Endothelial cell of hepatic sinusoid (primary cell): ENCODE results near the gene ZBTB32.

Experiments
- in situ Hi-C: cut with HindIII; loops from 2 replicates; pipeline ENCODE4 v1.10.0; 2017; ENCODE audit warnings: low sequenced_read_pairs

The ZBTB32 gene

DNA sequence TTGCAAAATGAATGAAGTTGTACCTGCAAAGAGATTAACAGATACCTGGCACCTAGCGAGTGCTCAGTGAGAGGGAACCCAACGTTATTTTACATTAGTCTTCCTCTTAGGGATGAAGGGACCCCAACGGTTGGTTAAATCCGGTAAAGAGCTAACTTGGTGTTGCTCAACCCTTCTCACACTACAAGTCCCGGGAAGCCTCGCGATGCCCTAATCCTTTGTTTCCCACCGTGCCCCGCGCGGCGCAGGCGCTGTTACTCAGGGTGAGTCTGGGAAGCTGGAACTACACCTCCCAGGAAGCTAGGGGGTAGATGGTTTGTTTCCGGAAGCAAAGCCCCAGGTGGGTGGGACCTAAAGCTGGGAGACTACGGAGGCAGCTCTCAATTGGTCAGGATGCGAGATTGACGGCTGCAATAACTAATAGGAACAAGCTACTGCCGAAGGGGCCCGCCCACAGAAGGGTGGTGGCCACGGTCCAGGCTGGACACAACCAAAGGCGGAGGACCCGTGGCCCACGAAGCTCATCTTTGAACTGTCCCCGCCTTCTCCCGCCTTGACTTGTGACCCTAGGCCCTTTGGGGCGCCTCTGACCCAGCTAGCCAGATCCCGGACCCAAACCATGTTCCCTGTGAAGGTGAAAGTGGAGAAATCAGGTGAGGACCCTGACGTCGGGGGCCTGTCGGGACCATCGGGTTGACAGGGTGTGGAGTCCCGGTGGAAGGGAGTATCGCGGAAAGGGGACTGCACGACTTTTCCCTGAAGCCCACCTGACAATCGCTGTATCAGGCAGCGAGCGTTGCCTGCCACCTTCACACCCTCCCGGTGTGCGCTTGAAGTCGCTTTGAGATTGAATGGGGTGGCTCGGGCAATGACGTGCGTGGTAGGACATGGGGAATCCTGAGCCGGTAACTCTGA is 44.0 kb downstream of the ZBTB32 start, which contains the start of gene LIN37:
Gene LIN37 (plus strand): TSS at position 471 of the 915 bp plus-strand sequence. CDS start 149 bp downstream, at position 620.
- in situ Hi-C loops, result no loop called here

DNA sequence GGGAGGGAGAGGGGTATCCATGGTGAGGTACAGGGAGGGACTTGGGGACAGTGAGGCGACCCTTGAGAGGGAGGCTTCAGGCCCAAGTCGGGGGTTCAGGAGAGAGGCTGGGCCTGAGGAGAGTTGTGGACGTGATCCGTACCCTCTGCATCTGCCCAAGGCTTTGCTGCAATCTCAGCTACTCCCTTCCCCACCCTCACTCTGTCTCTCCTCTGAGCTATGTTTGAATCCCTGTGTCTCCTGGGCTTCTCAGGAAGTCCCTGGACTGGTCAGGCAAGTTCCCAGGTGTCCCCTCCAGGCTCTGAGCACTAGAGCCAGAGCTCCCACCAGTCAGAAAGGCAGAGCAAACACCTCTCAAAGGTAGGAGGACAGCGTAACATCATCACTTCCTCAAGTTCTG is 45.8 kb downstream of the ZBTB32 start:
- in situ Hi-C loops, result no loop called here

DNA sequence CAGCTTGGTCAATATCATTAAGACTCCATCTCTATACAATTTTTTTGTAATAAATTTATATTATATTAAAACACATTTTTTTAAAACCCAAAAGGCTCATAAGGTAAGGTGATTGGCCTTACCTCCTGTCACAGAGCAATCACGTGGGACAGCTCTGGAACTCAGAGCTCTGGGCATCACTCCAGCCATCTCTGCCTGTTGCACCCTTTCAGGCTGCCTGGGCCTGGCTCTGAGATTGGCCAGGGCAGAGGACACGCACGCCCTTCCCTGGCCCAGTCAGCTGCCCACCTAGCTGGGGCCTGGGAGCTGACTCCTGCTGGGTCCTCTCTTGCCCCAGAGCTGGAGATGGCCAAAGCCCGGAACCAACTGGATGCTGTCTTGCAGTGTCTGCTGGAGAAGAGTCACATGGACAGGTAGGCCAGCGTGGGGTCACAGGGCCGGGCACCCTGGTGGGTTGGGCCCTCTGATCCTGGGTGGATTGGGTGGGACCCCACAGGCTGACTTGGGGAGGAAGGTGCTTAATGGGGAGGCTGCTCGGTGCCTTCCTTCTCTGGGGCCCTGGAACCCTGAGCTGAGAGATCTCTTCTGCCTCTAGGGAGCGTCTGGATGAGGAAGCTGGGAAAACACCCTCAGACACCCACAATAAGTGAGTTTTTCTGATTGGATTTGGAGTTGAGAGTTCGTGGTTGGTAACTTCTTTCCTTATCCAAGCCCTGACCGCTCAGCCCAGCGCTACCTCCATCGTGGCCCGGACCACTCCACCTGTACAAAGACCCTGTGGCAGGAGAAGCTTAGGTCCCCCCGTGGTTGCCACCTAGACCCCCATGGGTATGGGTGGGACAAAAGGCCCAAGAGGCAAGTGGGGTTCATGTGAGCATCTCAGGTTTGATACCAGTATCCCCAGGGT is 47.7 kb downstream of the ZBTB32 start:
- in situ Hi-C loops, result no loop called here

- in situ Hi-C loops, result no loop called here
Observed at GRCh38 chr19:35752746-35753350, 48.5 kb downstream of the ZBTB32 start.

DNA sequence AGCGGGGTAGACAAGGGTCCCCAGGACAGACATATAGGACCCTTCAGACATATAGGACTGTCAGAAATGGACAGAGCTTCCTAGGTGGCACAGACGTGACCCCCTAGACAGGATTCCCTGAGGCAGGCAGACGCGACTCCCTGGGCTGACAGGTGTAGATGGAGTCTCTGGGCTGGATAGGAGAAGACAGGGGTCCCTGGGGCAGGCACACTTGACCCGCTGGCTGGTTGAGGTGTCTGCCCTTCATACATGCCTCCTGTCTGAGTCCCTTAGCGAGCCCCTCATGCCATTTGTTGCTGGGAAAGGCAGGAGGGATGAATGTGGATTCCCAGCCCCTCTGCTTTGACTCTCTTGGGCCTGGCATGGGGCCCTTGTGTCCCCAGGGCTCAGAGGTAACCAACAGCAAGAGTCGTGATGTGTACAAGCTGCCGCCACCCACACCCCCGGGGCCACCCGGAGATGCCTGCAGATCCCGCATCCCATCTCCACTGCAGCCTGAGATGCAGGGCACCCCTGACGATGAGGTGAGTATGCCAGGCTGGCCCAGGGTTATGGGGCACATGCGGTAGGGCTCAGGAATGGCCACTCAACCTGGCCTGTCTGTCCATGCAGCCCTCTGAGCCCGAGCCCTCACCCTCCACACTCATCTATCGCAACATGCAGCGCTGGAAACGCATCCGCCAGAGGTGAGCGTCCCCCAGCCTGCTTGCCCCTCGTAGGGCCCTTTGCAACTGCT is 49.4 kb downstream of the ZBTB32 start:
- in situ Hi-C loops, result no loop called here

DNA sequence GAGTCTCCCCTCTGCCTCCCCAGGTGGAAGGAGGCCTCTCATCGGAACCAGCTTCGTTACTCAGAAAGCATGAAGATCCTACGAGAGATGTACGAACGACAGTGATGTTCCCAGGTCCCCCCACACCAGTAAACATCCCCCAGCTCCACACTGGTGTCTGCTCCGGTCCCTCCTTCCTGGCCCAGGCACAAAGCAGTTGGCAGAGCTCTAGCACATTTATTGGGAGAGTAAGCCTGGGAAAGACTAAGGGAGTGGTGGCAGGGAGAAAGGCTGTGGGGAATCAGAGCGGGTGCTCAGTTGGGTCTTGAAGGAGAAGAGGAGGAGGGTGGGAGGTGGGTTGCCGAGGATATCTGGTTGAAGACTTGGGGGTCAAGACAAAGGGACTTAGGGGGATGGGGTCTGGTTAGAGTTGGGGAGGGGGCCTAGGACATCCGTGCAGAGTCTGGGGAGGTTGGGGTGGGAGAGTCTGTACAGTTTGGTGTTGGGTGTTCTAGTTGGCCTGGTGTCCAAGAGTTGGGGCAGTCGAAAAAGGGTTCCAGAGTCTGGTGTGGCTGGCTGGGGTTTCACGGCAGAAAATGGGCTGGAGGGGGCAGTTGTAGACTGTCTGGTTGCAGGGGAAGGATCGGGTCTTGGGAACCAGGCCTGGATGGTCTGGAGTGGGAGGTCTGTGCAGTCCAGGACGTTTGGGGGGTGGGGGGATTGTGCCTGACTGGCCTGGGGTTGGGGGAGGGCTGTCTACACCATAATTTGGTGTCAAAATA is 50.2 kb downstream of the ZBTB32 start:
- in situ Hi-C loops, result no loop called here

DNA sequence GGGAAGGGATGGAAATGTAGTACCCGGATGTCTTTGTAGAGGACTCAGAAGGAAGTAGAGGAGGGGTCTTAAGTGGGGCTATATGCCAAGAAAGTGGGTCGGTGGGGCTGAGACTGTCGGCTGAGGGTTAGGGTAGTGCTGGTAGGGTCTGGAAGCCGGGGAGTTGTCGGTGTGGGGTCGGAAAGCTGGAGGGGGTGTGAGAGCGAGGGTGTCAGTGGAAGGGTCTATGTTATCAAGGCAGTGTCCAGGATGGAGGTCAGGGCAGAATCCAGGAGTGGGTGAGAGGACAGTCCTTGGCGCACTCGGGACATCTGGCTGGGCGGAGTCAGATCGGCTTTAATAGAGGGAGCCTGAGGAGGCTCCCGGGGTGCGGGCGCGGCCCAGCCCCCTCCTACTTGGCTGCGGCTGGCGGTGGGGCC is 50.8 kb downstream of the ZBTB32 start:
- in situ Hi-C loops, result no loop called here

GRCh38 chr19:35755550-35756376 is 51.4 kb downstream of the ZBTB32 start:
- in situ Hi-C loops, result no loop called here

GRCh38 chr19:35756377-35757230 is 52.2 kb downstream of the ZBTB32 start, which contains the start of gene HSPB6:
TSS of gene HSPB6 (minus strand) at chr19:35757029. CDS start at chr19:35757008, 21 bp downstream.
- in situ Hi-C loops, result no loop called here

DNA sequence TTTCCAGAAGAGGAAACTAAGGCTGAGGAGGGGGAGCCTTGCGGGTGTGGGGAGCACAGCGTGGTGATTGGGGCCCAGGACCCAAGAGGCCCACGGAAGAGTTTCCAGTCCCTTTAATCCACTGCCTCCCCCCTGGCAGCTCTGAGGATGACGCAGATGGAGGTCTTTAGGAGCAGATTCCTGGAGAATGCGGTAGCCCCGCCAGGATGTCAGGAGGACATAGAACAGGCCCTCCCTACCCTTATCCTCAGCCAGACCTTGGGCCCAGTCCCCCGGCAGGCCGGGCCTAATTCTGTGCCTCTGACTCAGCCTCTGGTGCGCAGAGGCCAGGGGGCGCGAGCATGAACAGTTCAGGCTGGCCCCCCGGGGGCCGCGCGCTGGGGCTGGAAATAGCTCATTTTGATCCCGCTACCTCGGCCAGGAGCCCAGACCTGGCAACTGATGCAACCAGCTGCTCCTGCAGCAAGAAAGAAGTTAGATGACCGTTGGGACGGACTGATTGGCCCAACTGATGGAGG is 52.9 kb downstream of the ZBTB32 start:
- in situ Hi-C loops, result no loop called here

DNA sequence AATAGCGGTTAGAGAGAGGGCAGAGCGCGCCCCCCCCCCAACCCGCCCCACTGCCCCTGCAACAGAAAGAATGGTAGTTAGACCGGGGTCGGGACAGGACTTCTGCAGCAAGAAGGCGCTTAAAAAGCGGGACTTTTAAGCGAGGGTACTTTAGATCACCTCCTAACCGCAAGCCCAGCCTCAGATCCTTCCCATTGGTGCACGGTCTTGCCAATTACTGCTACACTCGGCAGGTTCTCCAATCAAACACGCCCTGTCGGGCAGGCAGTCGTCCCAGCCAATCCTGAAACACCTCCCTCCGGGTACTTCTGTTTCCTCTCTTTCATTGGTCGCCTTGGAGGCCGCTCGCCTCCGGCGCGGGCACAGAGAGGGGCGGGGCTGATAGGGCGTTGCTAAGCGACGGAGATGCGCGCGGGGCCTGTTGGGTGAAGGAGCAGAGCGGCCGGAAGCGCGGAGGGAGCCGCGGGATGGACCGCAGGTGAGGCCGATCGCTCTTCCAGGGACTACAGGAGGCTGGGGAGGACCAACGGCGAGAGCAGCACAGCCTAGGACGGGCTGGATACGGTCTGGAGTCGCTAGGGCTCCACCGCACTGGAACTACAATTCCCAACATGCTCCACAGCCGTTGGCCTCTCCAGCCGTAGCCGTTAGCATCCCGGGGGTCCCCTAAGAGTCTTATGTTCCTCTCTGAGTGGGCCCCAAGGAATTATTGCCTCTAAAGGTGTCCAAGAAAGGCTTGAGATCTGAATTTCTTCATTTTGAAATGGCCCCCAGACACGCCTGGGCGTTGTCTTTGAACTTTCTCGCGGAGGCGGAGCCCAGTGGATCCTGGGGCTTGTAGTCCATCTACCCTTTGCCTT is 53.6 kb downstream of the ZBTB32 start, which contains the start of gene PROSER3:
Gene PROSER3 (plus strand): TSS at position 428 of the 860 bp plus-strand sequence. CDS start 40 bp downstream, at position 468.
- in situ Hi-C loops, result no loop called here

- in situ Hi-C loops, result no loop called here
Observed at GRCh38 chr19:35759697-35760096, 55.3 kb downstream of the ZBTB32 start.

DNA sequence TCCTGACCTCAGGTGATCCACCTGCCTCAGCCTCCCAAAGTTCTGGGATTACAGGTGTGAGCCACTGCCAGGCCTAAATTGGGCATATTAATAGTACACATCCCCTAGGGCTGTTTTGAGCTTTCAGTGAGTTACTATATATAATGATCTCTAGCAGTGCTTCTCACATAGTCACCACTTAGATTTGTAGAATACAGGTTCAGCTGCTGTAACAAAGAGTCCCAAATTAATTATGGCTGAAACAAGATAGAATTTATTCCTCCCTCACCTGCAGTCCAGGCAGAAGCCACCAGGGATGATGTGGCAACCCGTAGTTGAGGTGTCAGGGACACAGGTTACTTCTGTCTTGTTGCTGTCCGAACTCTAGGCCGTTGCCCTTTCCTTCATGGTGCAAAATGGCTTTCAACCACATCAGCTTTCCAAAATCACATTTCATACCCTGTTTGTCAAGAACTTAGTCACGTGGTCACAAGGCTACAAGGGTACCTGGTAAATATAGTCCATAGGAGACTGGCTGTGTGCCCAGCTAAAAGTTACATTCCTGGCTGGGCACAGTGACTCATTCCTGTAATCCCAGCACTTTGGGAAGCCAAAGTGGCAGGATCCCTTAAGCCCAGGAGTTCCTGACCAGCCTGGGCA is 56.5 kb downstream of the ZBTB32 start:
- in situ Hi-C loops, result no loop called here

GRCh38 chr19:35764432-35765315 is 60.3 kb downstream of the ZBTB32 start:
- in situ Hi-C loops, result no loop called here
